Retinal pigment epithelial cell (primary cell): ENCODE data around the gene APOL6.

ENCODE experiments used
- DNase-seq: peaks from one replicate; pipeline ENCODE4 v3.0.0-alpha.2; 2010; ENCODE audit warnings: low read depth
- H3K4me3 ChIP-seq: 2 replicates; pipeline ENCODE4 v1.5.1; 2011; ENCODE audit warnings: mild to moderate bottlenecking, low read length, control low read depth, moderate library complexity
- CTCF ChIP-seq: conservative IDR thresholded peaks from 2 replicates; pipeline ENCODE4 v1.5.1; 2011; ENCODE audit warnings: low read depth, low read length, control low read depth, inconsistent platforms

The APOL6 gene

GRCh38 chr22:35705141-35705540, 56.9 kb downstream of the APOL6 start:
- TF ChIP-seq CTCF, result no peak
- DNase-seq, result no peak
- H3K4me3 ChIP-seq, result no peak overlapping the region

- no peak overlapping the region for H3K4me3 ChIP-seq
- no peak for DNase-seq
- no peak for TF ChIP-seq CTCF
Measured at GRCh38 chr22:35708453-35708852, 60.2 kb downstream of the APOL6 start.

GRCh38 chr22:35708917-35709316, 60.7 kb downstream of the APOL6 start:
- DNase-seq, result no peak
- TF ChIP-seq CTCF, result no peak
- H3K4me3 ChIP-seq, result no peak overlapping the region

GRCh38 chr22:35711336-35711735, 63.1 kb downstream of the APOL6 start:
- no peak overlapping the region for H3K4me3 ChIP-seq
- DNase-seq, result no peak
- TF ChIP-seq CTCF, result no peak

GRCh38 chr22:35712672-35713071, 64.4 kb downstream of the APOL6 start:
- H3K4me3 ChIP-seq, result no peak overlapping the region
- no peak for DNase-seq
- no peak for TF ChIP-seq CTCF

- H3K4me3 ChIP-seq, result no peak within 1 kb of the TSS
- no peak for DNase-seq
- no peak for TF ChIP-seq CTCF
Measured at GRCh38 chr22:35717572-35717971, 69.3 kb downstream of the APOL6 start, which contains the start of gene APOL5. Gene APOL5, plus strand, starts transcription at chr22:35717872. Its CDS starts 0 bp downstream, at chr22:35717872.
